Pons (tissue), 1 donor: Measurements from ENCODE around the gene TRIM25.

Experiments
- DNase-seq: peaks from one replicate; pipeline ENCODE4 v3.0.0-alpha.2; 2016; ENCODE audit warnings: low spot score

Gene TRIM25

DNA sequence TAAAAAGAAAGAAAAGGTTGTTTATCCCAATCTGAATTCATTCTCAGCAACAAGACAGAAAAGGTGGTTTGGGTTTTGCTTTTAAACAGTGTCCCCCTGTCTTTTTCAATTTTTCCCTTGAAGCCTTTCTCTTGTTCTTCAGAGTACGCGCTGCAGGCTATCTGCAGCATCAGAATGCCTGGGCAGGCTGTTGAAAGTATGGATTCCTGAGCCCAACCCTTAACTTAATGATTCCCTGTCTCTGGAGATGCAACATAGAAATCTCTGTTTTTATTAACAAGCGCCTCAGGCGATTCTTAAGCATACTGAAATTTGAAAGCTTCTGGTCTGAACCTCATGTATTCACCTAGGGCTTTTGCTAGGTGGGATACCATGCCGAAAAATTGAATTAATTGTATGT, 47.8 kb downstream of the TRIM25 start:
- no peak for DNase-seq

DNA sequence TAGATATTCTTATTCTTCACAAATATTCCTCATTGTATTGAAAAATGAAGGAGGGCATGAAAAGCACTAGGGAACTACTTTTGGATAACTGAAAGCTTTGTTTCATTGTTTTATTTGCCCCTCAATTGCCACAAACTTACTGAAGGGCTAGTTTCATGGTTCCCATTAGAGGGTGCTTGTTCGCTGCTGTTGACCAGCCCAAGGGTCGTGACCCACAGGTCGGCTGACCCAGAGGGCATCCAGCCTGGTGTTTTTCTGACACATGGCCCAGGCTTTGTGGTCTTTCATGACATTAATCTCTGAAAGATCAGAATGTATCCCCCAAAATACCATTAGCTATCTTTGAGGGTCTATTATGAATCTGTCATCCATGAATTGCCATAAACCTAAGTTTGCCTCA, 49.9 kb downstream of the TRIM25 start:
- DNase-seq = no peak

DNA sequence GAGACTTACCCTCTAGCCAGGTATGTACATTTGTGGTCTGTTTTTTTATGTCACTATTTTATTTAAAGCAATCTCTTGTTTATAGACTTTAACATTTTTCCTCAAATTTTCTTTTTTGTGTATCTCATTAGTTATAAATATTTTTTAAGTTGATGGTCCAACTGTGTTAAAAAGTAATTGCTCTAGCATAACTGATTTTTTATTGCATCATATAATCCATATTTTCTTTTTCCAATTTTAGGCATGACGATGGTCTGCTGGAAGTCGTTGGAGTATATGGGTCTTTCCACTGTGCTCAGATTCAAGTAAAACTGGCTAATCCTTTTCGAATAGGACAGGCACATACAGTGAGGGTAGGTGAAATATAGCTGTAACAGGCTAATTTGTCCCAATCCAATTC, 52.0 kb downstream of the TRIM25 start:
- DNase-seq = no peak

DNA sequence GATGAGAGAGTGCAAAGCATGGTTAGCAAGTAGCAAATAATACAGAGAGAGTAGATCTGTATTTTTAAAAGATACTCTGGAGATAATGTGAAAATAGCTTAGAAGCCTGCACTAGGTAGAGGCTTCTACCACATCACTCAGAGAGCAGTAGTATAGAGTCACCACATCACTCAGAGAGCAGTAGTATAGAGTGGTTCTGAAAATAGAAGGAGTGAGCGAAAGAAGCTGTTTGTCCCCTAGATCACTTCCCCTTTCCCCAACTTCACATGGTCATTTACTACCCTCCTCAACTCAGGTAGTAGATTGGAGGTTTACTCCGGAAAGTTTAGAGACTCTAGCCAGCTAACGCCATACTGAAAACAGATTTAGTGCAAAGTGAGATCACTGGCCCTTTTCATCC, 62.8 kb downstream of the TRIM25 start:
- DNase-seq = no peak

DNA sequence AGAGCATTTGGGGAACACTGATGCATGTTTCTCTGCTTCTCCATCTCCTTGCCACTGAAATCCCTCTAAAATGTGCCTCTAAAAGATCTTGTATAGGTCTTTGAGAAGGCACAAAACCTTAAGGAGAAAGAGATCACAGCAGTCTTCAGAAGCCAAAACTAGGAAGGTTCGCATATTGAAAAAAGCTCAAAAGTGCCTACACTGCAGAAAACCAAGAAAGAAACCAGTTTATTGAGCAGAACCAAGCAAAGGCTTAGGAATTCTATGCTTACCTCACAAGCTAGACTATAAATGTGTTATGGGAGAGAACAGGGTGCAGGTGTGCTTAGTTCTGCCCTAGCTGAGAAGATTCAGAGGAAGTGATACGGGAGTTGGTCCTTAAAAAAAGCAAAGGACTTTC, 63.3 kb downstream of the TRIM25 start:
- DNase-seq = no peak

DNA sequence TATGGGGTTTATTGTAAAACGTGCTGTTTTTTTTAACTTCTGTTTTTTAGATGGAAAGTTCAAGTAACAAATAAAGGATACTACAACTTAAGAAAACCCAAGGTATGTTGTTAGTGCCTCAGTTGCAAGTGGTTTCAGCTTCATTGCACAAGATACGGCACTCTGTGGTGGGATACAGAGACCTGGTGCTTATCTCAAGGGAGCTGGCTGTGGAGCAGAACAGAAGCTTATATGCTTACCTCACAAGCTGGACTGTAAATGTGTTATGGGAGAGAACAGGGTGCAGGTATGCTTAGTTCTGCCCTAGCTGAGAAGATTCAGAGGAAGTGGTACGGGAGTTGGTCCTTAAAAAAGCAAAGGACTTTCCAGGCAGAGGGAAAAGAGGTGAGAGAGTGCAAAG, 64.7 kb downstream of the TRIM25 start:
- DNase-seq = no peak

DNA sequence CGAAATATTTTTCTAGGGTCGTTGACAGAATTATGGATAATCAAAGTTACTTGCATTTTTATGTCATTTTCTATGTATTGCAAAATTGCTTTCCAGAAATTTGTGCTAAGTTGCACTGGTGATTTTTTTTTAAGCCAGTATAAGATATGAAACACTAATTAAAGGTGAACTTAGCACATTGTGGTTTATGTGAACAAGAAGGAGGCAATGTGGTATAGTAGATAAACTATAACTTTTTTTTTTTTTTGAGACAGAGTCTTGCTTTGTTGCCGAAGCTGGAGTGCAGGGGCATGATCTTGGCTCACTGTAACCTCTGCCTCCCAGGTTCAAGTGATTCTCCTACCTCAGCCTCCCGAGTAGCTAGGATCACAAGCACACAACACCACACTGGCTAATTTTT, 66.7 kb downstream of the TRIM25 start:
- no peak for DNase-seq

DNA sequence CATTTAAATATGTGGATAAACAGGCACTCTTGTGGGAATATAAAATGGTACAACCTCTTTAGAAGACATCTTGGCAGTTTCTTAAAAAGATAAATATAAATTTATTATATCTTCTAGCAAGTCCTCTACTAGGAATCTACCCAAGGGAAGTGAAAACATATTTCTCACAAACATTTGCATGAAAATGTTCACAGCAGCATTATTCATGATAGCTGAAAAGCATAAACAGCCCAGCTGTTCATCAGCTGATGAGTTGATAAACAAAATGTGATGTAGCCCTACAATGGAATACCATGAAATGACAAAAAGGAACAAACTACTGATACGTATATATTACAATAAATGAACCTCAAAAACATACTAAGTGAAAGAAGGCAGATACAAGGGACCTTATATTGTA, 67.9 kb downstream of the TRIM25 start:
- DNase-seq = no peak

DNA sequence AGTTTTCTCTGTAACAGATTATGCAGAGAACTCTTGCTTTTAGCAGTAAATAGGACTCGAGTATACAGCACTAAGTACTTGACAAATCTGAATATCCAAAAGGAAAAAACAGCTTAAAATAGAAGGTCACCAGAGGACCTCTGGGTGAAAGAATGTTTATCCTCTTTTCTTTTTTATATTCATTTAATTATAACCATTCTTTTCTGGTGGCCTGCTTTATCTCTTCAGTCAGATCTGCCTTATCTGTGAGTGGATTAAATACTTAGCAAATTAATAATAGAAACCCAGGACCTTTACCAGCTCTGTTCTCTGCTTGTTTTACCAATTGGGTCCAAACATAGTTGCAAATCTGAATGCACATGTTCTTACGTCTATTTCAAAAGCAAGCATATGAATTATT, 71.3 kb downstream of the TRIM25 start:
- DNase-seq = no peak

DNA sequence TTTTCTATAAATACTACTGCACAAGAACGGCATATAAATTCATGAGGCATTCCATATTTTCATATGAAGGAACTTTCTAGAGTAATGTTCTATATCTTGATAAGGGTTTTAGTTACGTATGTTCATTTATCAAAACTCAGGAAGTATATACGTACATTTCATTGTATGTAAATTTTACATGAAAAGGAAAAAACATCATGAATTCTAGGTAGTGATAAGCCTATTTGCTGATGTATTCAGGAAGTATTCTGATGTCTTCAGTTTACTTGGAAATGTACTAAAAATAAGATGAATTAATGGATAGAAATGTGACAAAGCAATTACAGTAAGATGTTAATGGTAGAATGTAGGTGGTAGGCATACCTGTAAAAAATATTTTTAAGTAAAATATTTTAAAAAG, 75.2 kb downstream of the TRIM25 start:
- no peak for DNase-seq
